Stimulated activated CD4-positive, alpha-beta T cell treated with anti-CD3 and anti-CD28 coated beads, Interleukin-2, amount 100 ng/mL, for 48 hours (primary cell): ENCODE results near the gene FOXJ3.

Source experiments
- DNase-seq, 2 donors: peaks; one replicate each; pipeline ENCODE4 v3.0.0-alpha.2; 2020

The FOXJ3 gene

DNA sequence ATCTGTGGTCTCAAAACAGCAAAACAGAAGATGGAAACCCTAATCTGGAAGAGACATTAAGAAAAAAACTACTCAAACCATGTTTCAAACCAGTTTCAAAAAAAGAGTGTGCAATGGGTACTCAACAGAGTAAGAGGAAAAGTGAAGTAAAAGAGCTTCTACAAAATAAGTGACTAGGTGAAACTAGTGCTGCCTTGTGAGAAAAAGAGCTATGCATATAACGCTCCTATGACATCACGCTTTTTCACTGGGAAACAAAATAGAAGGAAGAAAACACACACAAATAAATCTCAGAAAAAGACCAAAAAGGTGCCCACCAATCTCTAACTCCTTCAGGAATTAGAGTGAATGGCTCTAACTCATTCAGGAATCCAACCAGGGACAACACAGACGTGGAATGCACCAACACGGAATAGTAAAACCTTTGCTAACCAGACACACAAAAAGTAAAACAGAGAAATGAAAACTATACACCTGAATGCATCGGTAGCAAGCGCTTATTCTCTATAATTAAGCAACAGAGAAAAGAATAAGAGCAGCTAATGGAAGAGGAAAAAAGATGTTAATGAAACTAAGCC, 1.3 kb downstream of the FOXJ3 start:
- no peak for DNase-seq

DNA sequence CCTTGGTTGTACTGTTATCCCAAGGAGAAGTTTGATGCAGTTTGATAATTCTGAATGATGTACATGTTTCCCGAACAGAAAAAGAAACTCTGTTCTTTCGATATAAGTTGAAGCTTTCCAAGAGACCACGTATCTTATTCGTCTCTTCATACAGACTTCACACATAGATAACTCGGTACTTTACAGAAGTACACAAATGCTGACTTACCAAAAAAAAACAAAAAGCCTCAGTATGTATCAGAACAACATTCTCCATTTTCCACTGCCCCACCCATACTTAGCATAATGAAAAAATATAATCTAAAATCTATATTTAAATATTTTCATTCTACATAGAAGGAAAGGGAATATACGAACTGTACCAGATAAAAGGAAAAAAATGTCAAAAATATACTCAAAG, 2.2 kb downstream of the FOXJ3 start:
- DNase-seq = no peak

DNA sequence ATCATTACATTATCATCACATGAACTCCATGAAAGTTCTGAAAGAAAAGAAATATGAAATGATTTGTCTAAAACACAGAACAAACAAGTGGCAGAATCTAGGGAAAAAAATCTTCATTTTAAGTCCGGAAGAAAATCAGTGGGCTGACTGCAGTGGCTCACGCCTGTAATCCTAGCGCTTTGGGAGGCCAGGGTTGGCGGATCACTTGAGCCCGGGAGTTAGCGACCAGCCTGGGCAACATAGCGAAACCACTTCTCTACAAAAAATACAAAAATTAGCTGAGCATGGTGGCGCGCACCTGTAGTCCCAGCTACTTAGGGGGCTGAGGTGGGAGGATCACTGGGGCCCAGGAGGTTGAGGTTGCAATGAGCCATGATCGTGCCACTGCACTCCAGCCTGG, 4.8 kb downstream of the FOXJ3 start:
- no peak for DNase-seq

DNA sequence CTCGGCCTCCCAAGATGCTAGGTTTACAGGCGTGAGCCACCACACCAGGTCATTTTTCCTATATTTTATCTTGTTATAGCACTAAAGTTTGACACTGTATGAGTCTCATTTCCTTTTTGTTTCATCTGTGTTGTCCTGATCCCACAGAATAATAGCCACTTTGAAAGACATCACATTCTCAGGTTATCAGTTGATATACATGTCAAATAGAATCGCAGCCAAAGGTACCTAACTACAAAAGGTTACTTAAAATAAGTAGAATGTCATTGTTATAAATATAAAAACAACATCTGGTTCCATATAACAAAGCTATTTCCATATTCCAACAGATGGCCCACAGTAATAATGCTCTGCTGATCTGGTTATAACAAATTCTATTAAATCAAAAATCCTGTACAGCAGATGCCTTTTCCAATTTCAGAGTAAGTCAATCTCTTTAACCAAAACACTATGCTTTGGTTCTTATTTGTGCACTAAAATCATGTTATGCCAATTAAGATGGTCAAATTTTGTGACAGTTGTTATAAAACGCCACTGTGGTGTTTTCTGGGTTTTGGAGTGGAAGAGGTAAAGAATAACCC, 6.0 kb downstream of the FOXJ3 start:
- DNase-seq = no peak

DNA sequence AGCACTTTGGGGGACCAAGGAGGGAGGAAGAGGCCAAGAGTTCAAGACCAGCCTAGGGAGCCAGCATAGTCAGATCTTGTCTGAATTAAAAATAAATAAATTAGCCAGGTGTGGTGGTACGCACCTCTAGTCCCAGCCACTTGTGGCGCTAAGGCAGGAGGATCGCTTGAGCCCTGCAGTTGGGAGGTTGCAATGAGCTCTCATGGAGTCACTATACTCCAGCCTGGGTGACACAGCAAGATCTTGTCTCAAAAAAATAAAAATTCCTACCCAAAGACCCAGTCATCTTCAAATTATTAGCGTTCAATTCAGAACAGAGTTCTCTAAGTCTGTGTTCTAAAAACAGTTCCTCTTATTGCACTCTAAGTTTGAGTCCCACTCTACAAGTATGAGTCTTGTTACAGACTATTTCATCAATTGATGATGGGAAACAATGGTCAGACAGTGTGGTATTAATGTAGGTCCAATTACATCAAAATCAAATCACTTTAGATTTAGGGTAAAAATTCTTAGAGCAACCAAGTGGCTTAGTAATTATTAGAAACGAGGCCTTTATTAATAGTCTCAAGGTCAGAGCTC, 6.9 kb downstream of the FOXJ3 start:
- DNase-seq = no peak

DNA sequence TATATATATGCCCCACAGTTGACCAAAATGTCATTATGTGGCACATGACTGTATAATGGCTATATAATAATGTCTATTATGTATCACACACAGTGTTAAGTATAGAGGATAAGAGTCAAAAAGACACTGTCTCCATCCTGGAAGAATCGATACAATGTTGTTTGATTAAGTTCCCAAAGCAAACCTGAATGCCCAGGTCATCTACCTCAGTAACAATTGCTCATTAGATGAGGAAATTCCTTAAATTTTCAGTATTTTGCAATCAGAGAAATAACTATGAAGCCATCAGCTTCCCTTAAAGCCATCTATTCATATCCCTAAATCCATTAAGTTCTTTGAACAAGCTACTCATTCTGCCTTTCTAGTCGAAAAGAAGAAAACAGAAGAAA, 10.0 kb downstream of the FOXJ3 start:
- DNase-seq = no peak

DNA sequence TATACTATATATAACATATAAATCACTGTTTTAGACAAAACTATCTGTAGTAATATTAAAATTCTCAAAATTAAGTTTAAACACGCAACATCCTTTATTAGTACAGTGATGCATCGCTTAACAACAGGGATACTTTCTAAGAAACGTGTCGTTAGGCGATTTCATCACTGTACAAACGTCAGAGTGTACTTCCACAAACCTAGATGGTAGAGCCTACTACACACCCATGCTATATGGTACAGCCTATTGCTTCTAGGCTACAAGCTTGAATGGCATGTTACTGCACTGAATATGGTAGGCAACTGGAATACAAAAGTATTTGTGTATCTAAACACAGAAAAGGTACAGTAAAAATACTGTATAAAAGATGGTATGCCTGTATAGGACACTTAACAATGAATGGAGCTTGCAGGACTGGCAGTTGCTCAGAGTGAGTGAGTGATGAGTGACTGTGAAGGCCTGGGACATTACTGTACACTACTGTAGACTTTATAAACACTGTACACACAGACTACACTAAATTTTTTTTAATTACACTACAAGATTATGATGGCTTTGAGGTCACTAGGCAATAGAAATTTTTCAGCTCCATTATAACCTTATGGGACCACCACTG, 10.5 kb downstream of the FOXJ3 start:
- no peak for DNase-seq

DNA sequence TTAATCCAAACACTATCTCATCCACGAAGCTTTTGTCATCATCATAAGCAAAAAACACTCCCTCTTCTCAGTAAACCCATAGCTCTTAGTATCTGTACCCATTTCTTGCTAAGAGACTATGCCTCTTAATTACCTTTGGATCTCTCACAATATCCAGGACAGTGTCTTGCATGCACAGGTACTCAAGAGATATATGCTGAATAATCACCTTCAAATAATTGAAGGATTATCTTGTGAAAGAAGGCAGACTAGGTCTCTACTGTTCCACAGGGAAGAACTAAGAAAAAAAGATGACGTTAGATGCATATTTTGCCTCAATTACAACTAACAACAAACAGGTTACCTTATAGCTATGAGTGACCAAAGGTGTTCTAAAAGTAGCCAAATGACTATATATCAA, 11.5 kb downstream of the FOXJ3 start:
- DNase-seq = no peak

DNA sequence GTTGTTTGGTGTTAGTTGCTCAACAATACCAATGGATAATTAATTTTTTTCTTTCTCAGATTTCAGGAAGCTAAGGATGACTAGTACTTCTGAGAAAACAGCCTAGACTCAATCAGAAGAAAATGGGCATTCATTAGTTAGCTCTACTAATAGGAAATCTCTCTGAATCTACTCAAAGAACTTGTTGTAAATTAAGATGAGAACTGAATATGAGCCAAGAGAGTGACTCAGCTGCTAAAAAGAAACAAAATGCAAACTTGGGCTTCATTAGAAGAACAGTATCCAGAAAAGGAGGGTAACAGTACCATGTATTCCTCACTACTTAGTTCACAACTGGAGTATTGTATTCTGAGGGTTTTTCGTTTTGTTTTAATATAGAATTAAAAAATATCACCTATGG, 12.5 kb downstream of the FOXJ3 start:
- DNase-seq = no peak

DNA sequence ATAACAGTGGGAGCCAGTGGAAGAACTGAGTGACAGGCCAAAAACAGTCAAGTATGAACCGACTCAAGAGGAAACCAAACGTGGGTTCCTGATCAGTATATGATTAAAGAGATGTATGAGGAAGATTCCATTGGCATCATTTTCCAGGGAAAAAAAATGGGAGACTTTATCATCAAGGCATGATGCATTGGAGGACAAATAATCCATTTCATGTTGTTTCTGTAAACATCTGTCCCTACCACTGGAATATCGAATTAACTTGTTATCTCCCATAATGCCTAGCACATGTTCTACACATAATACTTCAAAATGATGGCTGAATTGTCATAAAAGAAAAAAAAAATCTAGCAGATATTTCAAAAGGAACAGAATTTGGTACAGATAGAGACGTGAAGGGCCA, 13.3 kb downstream of the FOXJ3 start:
- DNase-seq = no peak

DNA sequence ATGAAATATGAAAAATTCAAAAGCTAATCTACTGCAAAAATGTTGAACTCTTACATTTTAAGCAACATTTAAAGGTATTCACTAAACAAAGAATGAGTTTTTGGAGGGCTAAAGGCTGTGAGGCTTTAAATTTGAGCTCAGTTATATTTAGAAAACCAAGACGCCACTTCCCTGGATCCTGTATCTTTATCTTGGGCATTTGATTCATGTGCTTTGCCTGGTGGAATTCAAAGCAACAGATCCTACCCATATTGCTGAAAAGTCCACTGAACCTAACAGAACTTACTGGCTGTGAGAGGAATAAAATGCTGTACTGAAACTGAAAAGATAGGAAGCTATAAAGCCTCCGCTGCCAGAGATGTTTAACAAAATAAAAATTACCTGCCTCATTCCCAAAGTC, 14.3 kb downstream of the FOXJ3 start:
- DNase-seq = no peak

DNA sequence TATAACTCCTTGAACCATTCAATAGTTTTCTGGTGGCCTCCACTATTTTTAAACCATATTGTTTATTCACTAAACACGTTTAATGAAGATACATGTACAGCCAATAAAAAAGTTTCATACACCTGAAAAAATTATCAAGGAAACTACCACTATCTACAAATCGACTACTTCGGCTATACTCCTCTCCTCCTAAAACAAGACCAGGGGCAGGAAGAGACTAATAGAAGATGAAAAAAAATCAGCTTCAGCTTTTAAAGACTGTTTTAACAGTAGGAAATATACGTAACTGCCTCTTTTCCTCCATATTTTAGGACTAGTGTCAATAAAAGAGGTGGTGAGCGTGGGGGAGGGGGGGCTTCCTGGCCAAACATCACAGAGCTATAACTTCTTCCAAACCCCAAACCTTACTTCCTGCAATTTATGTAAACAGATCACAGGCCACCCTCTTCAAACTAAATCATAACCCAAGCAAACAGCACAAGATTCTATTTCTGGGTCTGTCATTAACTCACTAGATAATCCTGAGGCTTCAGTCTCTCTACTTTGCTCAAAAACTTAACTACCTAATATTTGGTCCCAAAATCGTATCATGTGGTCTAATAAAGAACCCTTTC, 15.1 kb downstream of the FOXJ3 start:
- no peak for DNase-seq

DNA sequence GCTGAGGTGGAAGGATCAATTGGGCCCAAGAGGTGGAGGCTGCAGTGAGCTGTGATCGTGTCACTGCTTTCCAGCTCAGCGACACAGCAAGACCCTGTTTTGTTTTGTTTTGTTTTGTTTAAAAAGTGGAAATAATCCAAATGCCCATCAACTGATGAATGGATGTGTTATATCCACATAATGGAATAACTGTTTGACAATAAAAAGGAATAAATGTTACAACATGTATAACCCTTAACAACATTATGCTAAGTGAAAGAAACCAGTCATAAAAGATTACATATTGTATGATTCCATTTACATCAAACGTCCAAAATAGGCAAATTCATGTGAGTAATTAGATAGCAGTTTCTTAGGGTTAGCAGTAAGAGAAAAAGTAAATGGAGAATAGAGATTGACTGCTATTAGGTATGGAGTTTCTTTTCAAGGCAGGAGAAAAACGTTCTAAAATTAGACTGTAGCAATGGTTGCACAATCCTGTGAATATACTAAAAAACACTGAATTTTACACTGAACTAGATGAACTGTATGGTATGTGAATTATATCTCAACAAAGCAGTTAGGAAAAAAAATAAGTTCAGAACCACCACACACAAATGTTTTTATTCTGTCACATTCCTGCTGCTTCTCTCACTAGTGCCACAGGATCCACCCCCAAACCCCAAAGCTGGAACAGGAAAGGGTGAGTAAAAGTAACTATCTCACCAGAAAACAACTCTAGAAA, 15.7 kb downstream of the FOXJ3 start:
- no peak for DNase-seq

DNA sequence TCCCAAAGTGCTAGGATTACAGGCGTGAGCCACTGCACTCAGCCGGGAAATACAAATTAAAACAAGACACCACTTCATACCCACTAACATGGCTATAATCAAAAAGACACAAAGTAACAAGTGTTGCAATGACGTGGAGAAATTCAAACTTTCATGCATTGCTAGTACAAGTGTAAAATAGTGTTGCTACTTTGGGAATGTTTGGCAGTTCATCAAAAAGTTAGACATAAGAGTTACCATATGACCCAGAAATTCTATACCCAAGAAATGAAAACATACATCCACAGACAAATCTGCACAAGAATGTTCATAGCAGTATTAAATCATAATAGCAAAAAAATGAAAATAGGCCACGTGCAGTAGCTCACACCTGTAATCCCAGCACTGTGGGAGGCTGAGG, 16.4 kb downstream of the FOXJ3 start:
- no peak for DNase-seq

DNA sequence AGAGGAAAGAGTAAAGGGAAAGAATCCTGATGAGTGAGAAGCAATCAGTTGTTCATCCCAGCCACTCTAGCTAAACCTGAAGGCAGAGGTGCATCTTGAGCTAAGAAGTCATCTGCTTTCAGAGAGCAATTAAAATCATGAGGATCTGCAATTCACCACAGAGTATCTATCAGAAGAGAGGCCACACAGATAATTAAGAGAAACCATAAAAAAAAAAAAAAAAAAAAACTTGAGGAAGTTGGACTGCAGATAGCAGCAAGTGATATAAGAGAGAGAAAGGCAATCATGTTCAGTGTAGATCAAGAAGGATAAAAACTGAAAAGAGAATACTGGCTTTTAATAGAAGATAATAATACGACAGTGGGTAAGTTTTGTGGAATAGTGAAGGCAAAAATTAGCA, 17.7 kb downstream of the FOXJ3 start:
- no peak for DNase-seq

DNA sequence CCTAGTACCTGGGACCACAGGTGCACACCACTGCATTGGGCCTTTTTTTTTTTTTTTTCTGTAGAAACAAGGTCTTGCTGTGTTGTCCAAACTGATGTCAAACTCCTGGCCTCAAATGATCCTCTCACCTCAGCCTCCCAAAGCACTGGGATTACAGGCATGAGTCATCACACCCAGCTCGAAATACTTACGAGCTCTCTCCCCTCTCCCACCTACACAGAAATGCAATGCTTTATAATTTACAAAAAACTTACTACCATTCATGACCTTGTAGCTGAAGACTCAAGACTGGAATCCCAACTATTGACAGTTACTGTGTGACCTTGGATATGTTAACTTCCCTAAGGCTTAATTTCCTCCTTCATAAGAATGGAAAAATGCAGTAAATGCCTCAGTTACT, 18.7 kb downstream of the FOXJ3 start:
- DNase-seq = no peak

DNA sequence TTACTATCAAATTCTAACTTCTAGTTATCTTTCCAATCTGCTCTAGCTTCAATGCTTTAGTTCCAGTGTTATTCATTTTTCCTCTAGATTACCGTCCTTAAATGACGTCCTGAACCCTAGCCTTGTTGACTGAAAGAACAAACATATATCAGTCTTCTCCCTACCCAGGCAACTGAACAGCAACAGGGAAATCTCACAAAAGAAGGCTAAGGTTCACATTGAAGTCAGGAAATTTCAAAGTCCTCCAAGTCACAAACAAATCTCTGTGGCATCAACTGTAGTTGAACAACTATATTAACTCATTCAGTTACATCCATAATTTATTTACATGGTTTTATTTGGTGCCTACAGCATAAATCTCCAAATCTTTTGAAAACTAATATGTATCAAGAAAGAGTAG, 19.5 kb downstream of the FOXJ3 start:
- no peak for DNase-seq

DNA sequence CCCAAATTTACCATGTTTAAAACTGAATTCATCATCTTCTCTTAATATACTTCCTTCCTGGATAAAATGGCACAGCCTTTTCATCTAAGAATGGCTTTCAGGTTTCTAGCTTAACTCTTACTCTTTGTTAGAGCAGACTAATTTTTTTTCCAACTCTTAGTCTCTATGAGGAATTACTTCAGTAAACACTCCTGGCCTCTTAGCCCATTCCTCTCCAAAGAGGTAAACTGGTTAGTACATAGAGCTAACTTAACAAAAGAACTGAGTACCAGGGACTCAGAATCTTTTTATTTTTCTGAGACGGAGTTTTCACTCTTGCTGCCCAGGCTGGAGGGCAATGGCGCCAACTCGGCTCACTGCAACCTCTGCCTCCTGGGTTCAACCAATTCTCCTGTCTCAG, 21.1 kb downstream of the FOXJ3 start:
- no peak for DNase-seq

DNA sequence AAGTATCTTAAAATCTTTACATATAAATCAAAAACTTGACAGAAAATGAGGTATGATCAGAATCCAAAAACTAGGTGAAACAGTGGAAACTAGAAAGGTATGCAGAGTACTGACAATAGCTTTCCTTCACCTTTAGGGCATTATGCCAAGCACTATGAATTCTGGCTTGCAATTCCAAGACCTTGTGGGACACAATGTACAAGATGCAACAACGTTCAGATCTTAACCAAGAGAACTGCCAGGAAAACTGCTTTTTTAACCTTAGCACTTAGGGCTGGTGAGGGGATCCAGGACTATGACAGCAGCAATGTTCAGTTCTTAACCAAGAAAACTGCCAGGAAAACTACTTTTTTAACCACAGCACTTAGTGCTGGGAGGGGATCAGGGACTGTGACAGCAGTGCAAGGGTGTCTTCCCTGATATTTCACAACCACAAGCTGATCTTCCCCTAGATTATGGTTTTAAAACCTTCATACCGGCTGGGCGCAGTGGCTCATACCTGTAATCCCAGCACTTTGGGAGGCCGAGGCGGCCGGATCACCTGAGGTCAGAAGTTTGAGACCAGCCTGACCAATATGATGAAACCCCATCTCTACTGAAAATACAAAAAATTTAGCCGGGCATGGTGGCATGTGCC, 22.3 kb downstream of the FOXJ3 start:
- no peak for DNase-seq

DNA sequence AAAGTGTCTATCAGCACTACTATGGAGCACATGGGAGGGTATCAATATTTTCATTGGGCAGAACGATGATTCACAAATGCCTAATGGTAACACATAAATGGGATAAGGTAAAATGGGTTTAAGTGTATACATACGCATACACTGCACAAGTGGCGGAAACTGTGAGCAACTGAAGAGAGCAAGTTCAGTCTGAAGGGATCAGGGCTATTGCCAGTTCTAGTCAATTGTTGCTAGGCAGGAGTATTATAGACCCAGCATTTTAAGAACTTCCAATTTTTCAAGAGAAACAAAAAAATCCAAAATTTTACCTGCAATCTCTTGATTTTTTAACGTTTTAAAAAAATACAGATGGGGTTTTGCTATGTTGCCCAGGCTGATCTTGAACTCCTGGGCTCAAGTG, 23.1 kb downstream of the FOXJ3 start:
- no peak for DNase-seq

DNA sequence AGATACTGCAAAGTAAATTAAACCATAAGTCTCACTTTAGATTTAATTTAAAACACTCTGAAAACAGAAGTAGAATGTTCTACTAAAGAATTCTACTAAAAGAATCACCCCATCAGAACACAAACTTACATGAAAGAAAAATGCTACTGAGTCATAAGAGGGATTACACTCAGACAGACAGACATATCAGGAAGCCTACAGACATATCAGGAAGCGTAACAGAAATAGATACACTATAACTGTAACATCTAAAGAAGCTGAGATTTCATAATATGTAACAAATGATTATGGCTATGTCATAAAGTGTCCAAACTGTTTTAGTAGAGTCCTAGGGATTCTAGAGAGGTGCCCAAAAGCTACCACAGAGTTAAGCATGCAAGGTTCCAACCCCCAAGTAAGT, 23.9 kb downstream of the FOXJ3 start:
- no peak for DNase-seq

DNA sequence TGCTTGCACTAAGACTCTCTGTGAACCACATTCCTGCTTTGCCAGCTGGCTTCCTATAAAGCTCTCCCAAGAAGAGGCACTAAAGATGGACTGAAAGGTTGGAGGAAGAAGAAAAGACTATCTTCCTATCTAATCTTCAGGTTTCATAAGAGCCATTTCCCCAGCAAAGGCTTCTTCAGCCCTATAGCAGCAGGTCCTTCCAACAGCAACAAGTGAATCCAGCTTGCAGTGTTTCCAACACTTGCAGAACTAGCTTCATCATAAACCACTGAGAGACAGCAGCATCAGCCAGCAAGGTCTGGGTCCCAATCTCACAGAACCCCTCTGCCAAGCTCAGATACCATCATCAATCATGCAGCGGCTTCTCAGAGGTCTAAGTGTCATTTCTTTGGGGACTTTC, 28.1 kb downstream of the FOXJ3 start:
- DNase-seq = no peak

DNA sequence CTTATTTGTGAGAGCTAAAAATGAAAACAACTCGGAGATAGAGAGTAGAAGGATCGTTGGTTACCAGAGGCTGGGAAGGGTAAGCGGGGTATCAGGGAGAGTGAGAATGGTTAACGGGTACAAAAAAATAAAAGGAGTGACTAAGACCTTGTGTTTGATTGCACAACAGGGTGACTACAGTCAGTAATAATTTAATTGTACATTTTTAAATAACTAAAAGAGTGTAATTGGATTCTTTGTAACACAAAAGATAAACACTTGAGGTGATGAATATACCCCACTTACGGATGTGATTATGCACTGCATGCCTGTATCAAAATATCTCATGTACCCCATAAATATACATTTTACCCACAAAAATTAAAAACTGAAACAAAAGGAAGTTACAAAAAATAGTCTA, 29.4 kb downstream of the FOXJ3 start:
- DNase-seq = no peak
